ENCODE measurements around the gene SLCO3A1.

SLCO3A1 gene

GRCh38 chr15:91882858-91883586, 29.5 kb downstream of the SLCO3A1 start:
- DNase-seq (ENCODE audit: low spot score) = no peak

GRCh38 chr15:91884606-91885005, 31.1 kb downstream of the SLCO3A1 start:
- DNase-seq (ENCODE audit: low spot score) = no peak

- DNase-seq (ENCODE audit: low spot score) = no peak
Measured at GRCh38 chr15:91885054-91885453, 31.5 kb downstream of the SLCO3A1 start.

- DNase-seq (ENCODE audit: low spot score) = no peak
Measured at GRCh38 chr15:91885714-91886270, 32.3 kb downstream of the SLCO3A1 start.

GRCh38 chr15:91886878-91887277, 33.4 kb downstream of the SLCO3A1 start:
- no peak for DNase-seq (ENCODE audit: low spot score)

- no peak for DNase-seq (ENCODE audit: low spot score)
Measured at GRCh38 chr15:91887321-91887720, 33.8 kb downstream of the SLCO3A1 start.

- no peak for DNase-seq (ENCODE audit: low spot score)
Measured at GRCh38 chr15:91887921-91888373, 34.4 kb downstream of the SLCO3A1 start.

GRCh38 chr15:91889111-91889815, 35.8 kb downstream of the SLCO3A1 start:
- peak; percentile 27 for DNase-seq (ENCODE audit: low spot score)

GRCh38 chr15:91890614-91891013, 37.1 kb downstream of the SLCO3A1 start:
- no peak for DNase-seq (ENCODE audit: low spot score)

GRCh38 chr15:91891101-91891500, 37.6 kb downstream of the SLCO3A1 start:
- DNase-seq (ENCODE audit: low spot score) = peak; percentile 82

GRCh38 chr15:91891788-91892345, 38.4 kb downstream of the SLCO3A1 start:
- no peak for DNase-seq (ENCODE audit: low spot score)

GRCh38 chr15:91892436-91892835, 38.9 kb downstream of the SLCO3A1 start:
- no peak for DNase-seq (ENCODE audit: low spot score)

GRCh38 chr15:91894606-91895005, 41.1 kb downstream of the SLCO3A1 start:
- no peak for DNase-seq (ENCODE audit: low spot score)

GRCh38 chr15:91895051-91895450, 41.5 kb downstream of the SLCO3A1 start:
- DNase-seq (ENCODE audit: low spot score) = no peak

GRCh38 chr15:91896341-91897055, 43.0 kb downstream of the SLCO3A1 start:
- no peak for DNase-seq (ENCODE audit: low spot score)

- no peak for DNase-seq (ENCODE audit: low spot score)
Measured at GRCh38 chr15:91897585-91898372, 44.3 kb downstream of the SLCO3A1 start.

- no peak for DNase-seq (ENCODE audit: low spot score)
Measured at GRCh38 chr15:91898843-91899242, 45.3 kb downstream of the SLCO3A1 start.

- DNase-seq (ENCODE audit: low spot score) = no peak
Measured at GRCh38 chr15:91904942-91905341, 51.4 kb downstream of the SLCO3A1 start.

GRCh38 chr15:91908391-91908790, 54.9 kb downstream of the SLCO3A1 start:
- no peak for DNase-seq (ENCODE audit: low spot score)

GRCh38 chr15:91909111-91909510, 55.6 kb downstream of the SLCO3A1 start:
- no peak for DNase-seq (ENCODE audit: low spot score)

- no peak for DNase-seq (ENCODE audit: low spot score)
Measured at GRCh38 chr15:91909574-91909973, 56.1 kb downstream of the SLCO3A1 start.

All from SK-N-DZ (cell line).